ENCODE data around the gene OMD. TPM values are rescaled to one million over a fixed set of nuclear protein-coding genes. Genes with fewer than 3 reads are reported as not detected.

OMD gene
- total and polyA plus RNA-seq, 2 of the 8 experiments (the other 6 are each of a cell fraction or from before 2014, with no cell fraction given), result not detected

DNA sequence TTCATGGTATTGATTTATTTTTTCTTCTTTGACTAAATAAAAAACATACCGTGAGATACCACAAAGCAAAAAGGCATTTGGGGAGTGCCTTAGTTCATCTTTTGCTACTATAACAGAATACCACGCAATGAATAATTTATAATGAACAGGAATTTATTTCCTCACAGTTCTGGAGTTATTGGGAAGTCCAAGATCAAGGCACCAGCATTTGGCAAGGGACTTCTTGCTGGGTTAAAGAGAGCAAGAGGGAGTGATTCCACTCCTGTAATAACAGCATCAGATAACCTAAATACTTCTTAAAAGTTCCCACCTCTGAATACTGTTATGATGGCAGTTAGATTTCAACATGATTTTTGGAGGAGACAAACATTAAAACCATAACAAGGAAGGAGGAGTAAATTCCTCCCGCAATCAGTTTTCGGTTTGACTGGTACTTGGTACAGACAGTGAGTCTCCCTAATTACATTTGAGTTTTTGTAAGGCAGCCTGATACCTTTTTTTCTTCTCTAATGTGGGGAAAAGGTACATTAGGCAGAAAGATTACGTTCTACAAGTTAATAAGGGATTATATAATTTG, 8.8 kb upstream of the OMD start (continued):
- TF ChIP-seq, protein P1, sequence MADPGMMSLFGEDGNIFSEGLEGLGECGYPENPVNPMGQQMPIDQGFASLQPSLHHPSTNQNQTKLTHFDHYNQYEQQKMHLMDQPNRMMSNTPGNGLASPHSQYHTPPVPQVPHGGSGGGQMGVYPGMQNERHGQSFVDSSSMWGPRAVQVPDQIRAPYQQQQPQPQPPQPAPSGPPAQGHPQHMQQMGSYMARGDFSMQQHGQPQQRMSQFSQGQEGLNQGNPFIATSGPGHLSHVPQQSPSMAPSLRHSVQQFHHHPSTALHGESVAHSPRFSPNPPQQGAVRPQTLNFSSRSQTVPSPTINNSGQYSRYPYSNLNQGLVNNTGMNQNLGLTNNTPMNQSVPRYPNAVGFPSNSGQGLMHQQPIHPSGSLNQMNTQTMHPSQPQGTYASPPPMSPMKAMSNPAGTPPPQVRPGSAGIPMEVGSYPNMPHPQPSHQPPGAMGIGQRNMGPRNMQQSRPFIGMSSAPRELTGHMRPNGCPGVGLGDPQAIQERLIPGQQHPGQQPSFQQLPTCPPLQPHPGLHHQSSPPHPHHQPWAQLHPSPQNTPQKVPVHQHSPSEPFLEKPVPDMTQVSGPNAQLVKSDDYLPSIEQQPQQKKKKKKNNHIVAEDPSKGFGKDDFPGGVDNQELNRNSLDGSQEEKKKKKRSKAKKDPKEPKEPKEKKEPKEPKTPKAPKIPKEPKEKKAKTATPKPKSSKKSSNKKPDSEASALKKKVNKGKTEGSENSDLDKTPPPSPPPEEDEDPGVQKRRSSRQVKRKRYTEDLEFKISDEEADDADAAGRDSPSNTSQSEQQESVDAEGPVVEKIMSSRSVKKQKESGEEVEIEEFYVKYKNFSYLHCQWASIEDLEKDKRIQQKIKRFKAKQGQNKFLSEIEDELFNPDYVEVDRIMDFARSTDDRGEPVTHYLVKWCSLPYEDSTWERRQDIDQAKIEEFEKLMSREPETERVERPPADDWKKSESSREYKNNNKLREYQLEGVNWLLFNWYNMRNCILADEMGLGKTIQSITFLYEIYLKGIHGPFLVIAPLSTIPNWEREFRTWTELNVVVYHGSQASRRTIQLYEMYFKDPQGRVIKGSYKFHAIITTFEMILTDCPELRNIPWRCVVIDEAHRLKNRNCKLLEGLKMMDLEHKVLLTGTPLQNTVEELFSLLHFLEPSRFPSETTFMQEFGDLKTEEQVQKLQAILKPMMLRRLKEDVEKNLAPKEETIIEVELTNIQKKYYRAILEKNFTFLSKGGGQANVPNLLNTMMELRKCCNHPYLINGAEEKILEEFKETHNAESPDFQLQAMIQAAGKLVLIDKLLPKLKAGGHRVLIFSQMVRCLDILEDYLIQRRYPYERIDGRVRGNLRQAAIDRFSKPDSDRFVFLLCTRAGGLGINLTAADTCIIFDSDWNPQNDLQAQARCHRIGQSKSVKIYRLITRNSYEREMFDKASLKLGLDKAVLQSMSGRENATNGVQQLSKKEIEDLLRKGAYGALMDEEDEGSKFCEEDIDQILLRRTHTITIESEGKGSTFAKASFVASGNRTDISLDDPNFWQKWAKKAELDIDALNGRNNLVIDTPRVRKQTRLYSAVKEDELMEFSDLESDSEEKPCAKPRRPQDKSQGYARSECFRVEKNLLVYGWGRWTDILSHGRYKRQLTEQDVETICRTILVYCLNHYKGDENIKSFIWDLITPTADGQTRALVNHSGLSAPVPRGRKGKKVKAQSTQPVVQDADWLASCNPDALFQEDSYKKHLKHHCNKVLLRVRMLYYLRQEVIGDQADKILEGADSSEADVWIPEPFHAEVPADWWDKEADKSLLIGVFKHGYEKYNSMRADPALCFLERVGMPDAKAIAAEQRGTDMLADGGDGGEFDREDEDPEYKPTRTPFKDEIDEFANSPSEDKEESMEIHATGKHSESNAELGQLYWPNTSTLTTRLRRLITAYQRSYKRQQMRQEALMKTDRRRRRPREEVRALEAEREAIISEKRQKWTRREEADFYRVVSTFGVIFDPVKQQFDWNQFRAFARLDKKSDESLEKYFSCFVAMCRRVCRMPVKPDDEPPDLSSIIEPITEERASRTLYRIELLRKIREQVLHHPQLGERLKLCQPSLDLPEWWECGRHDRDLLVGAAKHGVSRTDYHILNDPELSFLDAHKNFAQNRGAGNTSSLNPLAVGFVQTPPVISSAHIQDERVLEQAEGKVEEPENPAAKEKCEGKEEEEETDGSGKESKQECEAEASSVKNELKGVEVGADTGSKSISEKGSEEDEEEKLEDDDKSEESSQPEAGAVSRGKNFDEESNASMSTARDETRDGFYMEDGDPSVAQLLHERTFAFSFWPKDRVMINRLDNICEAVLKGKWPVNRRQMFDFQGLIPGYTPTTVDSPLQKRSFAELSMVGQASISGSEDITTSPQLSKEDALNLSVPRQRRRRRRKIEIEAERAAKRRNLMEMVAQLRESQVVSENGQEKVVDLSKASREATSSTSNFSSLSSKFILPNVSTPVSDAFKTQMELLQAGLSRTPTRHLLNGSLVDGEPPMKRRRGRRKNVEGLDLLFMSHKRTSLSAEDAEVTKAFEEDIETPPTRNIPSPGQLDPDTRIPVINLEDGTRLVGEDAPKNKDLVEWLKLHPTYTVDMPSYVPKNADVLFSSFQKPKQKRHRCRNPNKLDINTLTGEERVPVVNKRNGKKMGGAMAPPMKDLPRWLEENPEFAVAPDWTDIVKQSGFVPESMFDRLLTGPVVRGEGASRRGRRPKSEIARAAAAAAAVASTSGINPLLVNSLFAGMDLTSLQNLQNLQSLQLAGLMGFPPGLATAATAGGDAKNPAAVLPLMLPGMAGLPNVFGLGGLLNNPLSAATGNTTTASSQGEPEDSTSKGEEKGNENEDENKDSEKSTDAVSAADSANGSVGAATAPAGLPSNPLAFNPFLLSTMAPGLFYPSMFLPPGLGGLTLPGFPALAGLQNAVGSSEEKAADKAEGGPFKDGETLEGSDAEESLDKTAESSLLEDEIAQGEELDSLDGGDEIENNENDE (IDR thresholded peaks at IDR 0.05; ENCODE audit: insufficient replicate concordance, low read length), result no peak

Measured in H1 (cell line).